HG02840 (cell line): Measurements from ENCODE around the gene CREB1.
"Not testable (repeated sequence)": the region's sequence is repeated elsewhere in the genome, so short reads cannot be mapped to it uniquely, and the experiment has no call there.

Experiments used
- ATAC-seq: cut with Tn5 transposase; IDR thresholded peaks from one replicate; pipeline ENCODE4 v1.9.1; 2021; ENCODE audit warnings: mild to moderate bottlenecking, moderate library complexity, moderate number of reproducible peaks; ENCODE audit not compliant: unreplicated experiment, low FRiP score

CREB1 gene

DNA sequence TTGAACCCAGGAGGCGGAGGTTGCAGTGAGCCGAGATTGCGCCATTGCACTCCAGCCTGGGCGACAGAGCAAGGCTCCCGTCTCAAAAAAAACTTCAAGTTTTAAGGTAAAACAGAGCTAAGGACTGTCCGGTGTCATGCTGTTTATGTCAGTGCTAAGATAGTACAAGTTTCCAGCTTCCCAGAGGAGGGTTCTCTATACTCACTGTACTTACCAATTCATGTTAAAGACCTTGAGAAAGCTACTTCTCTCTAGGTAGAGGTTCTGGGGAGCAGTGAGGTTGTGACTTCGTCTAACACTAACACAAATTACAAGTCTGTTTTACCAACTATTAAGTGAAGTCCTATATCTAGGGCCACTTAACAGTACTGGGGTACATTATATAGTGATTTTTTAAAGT lies 76.6 kb downstream of the CREB1 start:
- no peak for ATAC-seq

DNA sequence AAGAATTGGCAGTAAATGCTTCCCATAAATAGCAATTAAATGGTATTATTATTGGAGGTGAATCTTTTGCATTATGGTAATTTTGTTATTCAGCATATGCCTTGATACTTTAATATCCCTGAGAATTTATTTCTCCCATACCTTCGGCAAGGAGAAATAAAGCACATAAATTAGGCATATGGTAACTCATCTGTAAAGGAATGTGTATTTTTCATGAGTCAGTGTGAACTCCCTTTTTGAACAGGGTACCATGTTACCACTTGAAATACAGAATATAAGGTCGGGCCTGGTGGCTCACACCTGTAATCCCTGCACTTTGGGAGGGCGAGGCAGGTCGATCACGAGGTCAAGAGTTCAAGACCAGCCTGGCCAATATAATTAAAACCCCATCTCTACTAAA lies 77.1 kb downstream of the CREB1 start:
- ATAC-seq, result no peak

DNA sequence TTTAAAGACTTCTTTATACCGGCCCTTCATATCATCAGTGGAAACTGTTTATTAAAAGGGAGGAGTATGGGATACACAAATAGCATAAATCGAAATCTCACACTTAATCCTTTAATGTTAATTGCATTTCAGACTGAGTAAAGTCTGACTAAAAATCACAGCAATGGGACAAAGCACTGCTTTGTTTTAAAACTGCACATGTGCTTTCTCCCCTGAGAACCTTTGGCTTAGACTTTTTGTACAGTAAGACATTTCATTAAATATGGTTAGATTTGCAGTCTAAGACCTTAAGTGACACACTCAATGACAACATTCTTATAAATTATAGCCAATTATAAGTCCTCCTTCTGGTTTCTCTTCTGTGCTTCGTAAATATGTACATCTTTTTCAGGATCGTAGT lies 83.0 kb downstream of the CREB1 start:
- ATAC-seq, result no peak

DNA sequence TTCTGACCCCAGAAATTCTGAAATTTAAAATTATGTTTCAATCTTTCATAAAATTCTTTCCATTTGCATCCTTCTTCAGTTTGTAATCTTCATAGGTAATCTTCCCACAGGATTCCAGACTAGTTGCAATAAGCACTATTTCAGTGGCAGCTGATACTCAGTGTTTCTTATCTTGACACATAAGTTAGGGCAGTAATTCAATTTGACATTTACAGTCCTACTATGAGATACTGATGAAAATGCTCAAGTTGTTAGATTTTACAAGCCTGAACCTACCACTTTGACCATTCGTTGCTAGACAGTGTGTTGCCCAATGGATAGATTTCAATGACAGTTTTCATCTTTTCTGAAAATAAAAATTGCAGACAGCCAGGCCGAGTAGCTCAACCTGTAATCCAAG lies 85.1 kb downstream of the CREB1 start:
- no peak for ATAC-seq

DNA sequence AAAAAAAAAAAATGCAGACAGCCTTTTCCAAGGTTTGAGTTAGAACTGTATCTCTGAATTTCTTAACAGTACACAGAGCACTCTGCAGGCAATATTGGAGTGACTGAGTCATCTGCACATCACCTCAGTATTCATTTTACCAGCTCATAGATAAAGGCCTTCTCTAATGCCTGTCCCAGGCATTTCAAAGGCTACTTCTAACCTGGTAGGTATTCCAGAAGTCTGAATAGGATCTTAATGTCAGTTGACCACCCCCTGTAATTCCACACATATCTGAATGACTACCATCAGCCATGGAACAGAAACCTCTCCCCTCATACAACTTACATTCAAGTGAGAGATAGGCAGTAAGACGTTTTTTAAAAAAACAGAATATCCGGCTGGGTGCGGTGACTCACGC lies 86.4 kb downstream of the CREB1 start:
- ATAC-seq, result no peak

DNA sequence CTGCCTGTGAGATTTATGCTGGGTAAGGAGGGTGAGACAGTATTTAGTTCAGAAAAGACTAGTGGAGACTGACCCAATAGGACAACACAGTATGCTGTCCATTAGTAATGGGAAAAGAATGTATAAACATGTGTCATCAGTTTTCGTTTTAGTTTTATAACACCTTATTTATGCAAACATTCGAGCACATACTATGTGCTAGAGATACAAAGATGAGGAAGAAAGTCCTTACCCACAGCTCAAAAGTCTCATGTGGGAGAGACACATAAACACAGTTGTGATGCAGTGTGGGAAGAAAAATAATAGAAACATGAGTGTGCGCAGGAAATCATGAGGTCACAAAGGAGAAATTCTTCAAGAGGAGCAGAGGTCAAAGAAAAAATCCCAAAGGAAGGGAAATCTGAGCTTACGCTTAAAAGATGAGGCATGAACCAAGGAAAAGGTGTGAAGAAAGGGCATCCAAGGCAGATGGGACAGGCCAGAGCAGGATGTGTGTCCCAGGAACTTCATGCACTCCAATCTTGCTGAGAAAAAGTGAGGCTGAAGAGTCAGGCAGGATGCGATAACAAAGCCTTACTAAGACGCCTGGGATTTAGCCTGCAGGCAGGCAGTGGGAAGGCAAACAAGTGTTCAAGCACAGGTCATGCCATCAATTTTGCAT lies 87.4 kb downstream of the CREB1 start:
- ATAC-seq, result no peak

DNA sequence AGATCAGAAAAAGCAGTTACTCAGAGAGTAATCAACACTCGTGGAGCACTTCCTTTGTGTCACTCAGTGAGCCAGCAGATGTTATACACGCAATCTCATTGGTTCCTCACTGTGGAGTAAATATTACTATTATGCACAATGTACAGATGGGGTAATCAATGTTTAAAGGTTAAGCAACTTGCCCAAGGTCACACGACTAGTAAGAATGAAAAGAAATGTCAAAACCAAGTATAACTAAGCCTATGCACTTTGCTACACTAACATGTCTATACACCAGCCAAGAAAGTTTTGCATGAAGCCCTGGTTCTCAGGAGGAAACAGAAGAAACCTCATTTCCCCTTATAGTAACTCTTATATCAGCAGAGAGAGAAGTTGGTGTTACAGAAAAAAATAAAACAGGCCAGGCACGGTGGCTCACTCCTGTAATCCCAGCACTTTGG lies 90.0 kb downstream of the CREB1 start:
- no peak for ATAC-seq

DNA sequence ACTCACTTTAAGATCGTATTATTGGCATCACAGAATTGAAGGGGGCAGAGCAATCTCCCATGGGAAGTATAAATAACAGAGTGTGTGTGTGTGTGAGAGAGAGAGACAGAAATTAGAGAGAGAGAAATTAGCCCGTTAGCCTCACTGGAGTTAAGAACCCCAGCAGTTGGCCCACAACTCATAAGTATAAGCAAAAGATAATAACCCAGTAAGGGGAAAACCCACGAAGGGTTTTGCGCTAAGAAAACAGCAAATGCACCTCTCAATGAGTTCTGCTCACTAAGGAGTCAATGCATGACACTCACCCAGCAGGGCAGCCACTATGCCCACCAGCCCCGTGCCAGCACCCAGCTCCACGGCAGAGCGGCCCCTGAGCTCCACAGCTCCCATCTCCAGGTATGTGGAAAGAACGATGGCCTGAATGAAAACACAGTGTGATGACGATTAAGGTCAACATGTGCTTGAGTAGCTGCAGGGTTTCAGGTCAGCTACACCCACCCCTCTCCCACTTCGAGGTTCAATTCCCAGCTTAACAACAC lies 91.8 kb downstream of the CREB1 start:
- ATAC-seq, result no peak

DNA sequence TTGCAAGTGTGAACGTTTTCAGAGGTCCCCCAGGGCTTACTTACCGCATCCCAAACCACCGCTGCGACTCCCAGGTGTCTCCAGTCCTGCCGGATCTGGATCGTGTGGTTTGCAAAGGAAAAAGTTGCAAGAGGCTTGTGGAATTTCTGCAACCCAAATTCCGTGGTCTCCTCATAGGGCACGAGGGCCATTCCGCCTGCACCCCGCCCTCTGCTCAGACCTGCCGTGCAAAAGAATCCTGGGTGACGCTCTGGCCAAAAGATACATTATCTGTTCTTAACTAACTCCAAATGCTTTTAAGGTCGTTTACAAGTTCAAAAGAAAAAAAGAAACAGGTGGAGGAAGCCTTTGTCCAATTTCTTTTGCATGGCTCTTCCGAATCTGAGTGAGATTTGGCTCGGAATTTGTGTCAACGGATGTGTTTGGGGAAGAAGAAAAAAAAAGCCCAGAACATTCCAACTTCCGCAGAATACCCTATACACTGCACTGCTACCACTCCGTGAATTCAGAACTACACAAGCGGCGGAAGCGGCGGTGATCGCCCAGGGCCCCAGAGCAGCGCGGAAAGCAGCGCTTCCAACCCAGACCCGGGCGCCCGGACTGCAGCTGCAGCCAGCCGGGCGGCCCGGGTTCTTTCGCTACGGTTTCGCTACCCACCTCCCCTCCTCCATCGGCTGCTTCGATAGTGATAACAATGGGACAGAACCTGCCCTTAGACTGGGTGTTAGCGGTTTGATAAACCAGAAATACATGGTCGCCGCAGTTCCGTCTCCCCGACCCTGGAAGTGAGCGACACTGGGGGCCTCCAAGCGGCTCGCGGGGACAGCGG lies 94.6 kb downstream of the CREB1 start:
- ATAC-seq, result peak; percentile 21

DNA sequence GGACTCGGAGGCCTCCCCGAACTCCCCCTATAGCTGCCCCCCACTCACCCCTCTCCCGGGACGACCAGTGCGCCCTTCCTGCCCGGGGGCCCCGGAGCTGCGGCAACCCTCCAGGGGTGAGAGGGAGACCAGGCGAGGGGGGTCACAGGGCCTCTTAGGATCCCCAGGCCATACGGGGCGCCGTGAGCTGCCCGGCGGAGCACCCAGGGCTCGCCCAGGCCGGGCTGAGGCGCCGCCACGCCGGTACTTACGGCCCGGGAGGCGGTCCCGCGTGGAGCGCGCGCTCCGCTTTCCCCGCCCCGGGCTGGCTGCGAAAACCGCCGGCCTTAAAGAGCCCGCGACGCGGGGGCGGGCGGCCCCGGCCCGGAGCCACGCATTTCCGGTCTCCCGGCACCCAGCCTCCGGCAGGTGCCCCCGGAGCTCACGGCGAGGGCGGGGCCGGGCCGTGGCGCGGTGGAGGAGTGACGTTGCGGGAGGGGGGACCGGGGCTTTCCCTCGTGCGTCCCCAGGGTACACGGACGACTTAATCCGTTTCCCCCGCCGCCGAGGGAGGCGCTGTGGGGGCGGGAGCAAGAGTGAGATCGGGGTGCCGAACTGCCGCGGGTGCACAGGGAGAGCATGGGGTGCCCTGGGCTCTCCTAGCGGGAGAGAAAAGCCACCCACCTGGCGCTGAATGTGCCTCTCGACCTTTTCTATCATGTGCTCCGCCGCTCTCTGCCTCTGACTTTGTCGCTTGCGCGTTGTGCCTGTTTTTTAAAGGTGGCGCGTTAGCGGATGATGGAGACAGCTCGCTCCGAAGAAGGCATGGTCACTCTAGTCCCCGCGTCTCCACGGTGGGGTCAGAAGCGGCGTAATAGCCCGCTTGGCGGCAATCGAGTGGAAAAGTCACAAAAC lies 95.5 kb downstream of the CREB1 start, which contains the start of gene METTL21A:
TSS of gene METTL21A (minus strand) at position 381 of the 894 bp plus-strand sequence. CDS start 1,019 bp downstream, outside the sequence.
- peak; percentile 60 for ATAC-seq

DNA sequence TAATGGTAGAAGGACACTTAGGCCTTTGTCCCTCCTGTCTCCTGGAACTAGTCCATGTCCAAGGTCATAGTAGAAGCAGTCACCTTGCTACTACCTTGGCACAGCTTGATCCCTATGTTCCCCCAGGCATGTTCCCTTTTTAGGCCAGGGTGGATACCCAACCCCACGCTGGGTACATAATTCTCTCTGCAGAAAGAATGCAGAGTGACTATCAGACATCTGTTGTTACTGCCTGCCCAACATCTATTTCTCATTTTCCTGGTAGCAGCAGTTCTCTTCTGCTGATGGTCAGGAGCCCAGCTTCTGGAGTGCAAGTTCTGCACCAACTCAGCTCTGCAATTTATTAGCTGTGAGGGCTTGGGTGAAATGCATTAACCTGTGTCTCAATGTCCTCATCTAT lies 99.8 kb downstream of the CREB1 start:
- no peak for ATAC-seq

DNA sequence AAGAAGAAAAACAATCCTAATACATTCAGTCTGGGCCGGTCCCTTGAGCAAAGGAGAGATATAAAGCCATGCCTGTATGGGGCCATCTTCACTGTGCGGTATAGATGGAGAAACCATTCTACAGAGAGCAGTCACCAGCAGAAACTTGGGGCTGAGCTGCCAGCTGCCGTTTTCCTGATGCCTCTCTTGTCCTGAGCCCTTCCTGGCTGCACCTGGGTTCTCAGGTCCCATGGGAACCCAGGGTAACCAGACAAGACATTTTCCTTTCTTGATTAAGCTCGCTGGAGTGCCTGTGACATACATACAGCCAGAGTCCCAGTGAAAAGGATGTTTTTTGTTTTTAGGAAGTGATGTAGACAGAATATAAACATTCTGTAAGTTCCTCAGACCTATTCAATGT lies 100.7 kb downstream of the CREB1 start:
- ATAC-seq, result no peak

DNA sequence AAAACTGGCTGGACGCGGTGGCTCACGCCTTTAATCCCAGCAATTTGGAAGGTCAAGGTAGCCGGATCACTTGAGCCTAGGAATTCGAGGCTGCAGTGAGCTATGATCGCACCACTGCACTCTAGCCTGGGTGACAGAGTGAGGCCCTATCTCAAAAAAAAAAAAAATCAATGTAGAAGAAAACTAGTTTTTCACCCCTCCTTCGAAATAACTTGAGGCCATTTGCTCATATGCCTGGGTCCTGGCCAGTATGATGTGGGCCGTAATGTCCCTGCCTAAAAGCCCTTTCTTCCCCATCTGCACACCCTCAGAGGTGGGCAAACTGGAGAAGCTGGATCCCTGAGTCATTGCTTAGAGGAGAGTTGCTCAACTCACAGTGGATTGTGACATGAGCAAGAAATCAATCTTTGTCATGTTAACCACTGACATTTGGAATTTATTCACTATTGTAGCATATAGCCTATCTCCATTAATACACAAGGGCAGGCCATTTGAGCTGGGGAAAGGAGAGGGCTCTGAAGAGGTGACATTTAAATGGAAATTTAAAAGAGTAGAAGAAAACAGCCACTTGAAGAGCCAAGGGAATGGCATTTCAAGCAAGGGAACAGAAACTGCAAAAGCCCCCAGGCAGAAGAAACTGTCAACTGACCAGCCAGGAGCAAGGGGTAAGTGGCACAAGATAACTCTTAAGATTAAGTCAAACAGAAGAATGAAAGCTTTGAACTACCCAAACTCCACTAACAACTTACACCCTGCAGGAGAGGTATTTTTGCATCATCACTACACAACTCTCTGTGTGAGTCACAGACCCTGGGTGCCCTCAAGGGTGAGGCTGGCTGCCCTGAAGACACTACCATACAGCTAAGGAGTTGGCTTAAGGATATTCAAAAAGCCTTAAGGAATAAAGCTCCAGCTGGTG lies 103.1 kb downstream of the CREB1 start:
- ATAC-seq, result no peak

DNA sequence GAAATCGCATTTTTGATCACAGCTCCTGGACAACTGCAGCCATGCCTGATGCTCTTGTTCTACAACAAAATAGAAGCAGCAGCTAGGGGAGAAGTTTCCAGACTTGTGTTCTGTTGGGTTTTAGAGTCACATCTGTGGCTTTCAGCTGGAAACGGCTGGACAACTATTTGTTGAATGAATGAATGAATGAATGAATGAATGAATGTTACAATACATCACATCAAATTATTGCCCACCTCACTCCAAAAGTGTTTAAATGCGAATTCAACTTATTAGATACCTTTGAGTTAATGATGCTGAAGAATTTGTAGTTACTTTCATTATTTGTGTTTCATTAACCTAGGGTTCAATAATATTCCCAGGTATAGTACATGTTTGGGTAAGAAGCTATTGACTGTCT lies 103.9 kb downstream of the CREB1 start:
- no peak for ATAC-seq

DNA sequence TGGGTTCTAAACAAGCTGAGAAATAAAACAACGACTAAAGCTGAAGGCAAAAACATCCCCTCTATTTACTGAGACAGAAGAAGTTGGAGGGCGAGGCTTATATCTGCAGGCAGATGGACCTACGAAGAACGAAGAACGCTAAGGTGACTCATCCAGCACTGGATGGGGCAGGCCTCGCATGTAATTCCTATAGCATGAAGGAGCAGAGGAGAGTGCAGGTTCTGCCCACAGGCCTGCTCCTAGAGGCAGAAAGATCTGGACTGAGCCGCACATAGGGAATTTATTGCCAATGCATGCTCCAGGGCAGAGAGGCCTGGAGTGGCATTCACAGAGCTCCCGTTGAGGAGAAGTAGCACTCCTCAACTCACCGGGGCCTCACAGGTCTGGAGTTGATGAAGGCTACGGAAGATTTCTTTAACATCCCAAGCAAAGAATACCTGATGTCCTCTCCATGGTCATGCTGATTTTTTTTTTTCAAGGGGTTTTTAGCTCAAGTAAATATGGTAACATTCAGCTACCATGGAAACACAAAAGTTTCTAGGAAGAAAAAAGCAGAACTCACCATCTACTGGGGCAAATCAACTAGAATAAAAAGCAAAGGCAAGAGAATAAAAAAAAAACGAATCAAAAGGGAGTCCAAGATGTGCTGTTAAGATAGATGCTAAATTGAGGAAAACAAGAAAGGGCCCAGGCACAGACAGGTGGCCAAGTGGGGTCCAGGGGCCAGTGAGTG lies 105.9 kb downstream of the CREB1 start:
- ATAC-seq, result no peak

DNA sequence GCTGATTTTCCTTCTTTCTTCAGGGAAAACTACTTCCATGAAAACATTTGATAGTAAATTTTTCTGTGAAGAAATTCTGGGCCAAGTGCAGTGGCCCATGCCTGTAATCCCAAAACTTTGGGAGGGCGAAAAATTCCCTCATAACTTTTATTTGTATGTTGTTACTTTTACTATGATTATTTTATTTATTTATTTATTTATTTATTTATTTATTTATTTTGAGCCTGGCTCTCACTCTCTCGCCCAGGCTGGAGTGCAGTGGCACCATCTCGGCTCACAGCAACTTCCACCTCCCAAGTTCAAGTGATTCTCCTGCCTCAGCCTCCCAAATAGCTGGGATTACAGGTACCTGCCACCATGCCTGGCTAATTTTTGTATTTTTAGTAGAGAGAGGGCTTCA lies 109.5 kb downstream of the CREB1 start:
- not testable (repeated sequence) for ATAC-seq

DNA sequence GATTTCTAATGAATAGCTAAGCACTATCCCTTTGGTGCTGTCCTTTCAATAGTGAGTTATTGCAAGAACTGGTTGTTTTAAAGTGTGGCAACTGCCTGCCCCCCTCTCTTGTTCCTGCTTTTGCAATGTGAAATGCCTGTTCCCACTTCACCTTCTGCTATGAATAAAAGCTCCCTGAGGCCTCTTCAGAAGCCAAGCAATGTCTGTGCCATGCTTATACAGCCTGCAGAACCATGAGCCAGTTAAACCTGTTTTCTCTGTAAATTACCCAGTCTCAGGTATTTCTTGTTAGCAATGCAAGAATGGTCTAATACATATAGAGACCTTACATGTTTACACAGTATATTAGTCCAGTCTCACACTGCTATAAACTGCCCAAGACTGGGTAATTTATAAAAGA lies 110.4 kb downstream of the CREB1 start:
- no peak for ATAC-seq

DNA sequence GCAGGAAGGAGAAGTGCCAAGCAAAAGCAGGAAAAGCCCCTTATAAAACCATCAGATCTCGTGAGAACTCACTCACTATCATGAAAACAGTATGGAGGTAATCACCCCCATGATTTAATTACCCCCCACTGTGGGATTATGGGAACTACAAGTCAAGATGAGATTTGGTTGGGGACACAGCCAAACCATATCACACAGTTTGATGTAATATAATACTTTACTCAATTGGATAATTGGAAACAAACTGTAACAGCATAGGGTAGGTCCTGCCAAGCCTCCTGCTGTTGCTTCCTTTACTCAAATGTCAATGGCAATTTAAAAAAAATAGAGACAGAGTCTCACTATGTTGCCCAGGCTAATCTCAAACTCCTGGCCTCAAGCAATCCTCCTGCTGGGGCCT lies 110.9 kb downstream of the CREB1 start:
- no peak for ATAC-seq

DNA sequence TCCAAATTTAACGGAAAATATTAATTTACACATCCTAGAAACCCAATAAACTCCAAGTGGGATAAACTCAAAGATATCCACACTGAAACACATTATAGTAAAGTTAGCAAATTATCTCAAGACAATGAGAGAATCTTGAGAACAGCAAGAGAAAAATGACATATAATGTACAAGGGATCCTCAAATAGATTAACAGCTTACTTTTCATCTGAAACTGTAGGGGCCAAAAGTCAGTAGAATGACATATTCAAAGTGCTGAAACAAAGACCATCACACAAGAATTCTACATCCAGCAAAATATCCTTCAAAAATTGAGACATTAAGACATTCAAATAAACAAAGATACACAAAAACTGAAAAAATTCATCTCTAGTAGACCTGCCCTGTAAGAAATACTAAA lies 114.1 kb downstream of the CREB1 start:
- ATAC-seq, result no peak
